ENCODE data around the gene CARS1.

The CARS1 gene

GRCh38 chr11:3010521-3011275 lies 46.5 kb downstream of the CARS1 start:
- TF ChIP-seq, protein P1, sequence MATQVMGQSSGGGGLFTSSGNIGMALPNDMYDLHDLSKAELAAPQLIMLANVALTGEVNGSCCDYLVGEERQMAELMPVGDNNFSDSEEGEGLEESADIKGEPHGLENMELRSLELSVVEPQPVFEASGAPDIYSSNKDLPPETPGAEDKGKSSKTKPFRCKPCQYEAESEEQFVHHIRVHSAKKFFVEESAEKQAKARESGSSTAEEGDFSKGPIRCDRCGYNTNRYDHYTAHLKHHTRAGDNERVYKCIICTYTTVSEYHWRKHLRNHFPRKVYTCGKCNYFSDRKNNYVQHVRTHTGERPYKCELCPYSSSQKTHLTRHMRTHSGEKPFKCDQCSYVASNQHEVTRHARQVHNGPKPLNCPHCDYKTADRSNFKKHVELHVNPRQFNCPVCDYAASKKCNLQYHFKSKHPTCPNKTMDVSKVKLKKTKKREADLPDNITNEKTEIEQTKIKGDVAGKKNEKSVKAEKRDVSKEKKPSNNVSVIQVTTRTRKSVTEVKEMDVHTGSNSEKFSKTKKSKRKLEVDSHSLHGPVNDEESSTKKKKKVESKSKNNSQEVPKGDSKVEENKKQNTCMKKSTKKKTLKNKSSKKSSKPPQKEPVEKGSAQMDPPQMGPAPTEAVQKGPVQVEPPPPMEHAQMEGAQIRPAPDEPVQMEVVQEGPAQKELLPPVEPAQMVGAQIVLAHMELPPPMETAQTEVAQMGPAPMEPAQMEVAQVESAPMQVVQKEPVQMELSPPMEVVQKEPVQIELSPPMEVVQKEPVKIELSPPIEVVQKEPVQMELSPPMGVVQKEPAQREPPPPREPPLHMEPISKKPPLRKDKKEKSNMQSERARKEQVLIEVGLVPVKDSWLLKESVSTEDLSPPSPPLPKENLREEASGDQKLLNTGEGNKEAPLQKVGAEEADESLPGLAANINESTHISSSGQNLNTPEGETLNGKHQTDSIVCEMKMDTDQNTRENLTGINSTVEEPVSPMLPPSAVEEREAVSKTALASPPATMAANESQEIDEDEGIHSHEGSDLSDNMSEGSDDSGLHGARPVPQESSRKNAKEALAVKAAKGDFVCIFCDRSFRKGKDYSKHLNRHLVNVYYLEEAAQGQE (IDR thresholded peaks at IDR 0.05; ENCODE audit: insufficient read depth in 1 of 2, low read depth in 2 of 2, low read length in 2 of 2) = no peak
- TF ChIP-seq TAF1 (IDR thresholded peaks at IDR 0.05; ENCODE audit: borderline replicate concordance, insufficient read depth, low read length) (no peak), FOXP2 (optimal IDR thresholded peaks at IDR 0.05; ENCODE audit: borderline replicate concordance, extremely low read depth, extremely low read length, insufficient read depth) (no peak), SIN3A (IDR thresholded peaks at IDR 0.05; ENCODE audit: borderline replicate concordance, insufficient read depth, low read length) (no peak), POLR2AphosphoS5 (IDR thresholded peaks at IDR 0.05; ENCODE audit: low read depth, low read length) (no peak)

GRCh38 chr11:3010004-3010403 lies 47.2 kb downstream of the CARS1 start:
- TF ChIP-seq POLR2AphosphoS5 (IDR thresholded peaks at IDR 0.05; ENCODE audit: low read depth, low read length) (no peak; the same call in 1 of the 2 replicates), SIN3A (IDR thresholded peaks at IDR 0.05; ENCODE audit: borderline replicate concordance, insufficient read depth, low read length) (no peak), TAF1 (IDR thresholded peaks at IDR 0.05; ENCODE audit: borderline replicate concordance, insufficient read depth, low read length) (no peak), FOXP2 (optimal IDR thresholded peaks at IDR 0.05; ENCODE audit: borderline replicate concordance, extremely low read depth, extremely low read length, insufficient read depth) (no peak)
- TF ChIP-seq, protein P1 (IDR thresholded peaks at IDR 0.05; ENCODE audit: insufficient read depth in 1 of 2, low read depth in 2 of 2, low read length in 2 of 2) = no peak

DNA sequence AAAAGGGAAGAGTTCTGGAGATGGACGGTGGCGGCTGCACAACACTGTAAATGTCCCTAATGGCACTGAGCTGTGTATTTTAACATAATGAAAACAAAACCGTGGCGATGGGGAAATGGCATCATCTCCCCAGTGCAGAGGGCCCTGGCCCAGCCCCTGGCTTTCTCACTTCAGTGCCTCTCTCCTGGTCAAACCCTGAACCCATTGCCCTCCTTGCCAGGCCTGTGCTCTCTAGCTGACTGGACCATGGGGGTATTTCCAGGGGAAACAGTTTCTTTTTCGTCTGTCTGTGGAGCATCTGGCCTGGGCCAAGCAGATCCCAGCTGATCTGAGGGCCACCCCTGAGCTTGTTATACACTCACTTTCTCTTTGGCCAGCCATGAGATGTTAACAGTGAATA lies 47.7 kb downstream of the CARS1 start:
- no peak for TF ChIP-seq FOXP2 (optimal IDR thresholded peaks at IDR 0.05; ENCODE audit: borderline replicate concordance, extremely low read depth, extremely low read length, insufficient read depth)
- no peak for TF ChIP-seq SIN3A (IDR thresholded peaks at IDR 0.05; ENCODE audit: borderline replicate concordance, insufficient read depth, low read length)
- no peak for TF ChIP-seq POLR2AphosphoS5 (IDR thresholded peaks at IDR 0.05; ENCODE audit: low read depth, low read length)
- TF ChIP-seq TAF1 (IDR thresholded peaks at IDR 0.05; ENCODE audit: borderline replicate concordance, insufficient read depth, low read length) = no peak
- TF ChIP-seq, protein P1 (IDR thresholded peaks at IDR 0.05; ENCODE audit: insufficient read depth in 1 of 2, low read depth in 2 of 2, low read length in 2 of 2) = no peak

DNA sequence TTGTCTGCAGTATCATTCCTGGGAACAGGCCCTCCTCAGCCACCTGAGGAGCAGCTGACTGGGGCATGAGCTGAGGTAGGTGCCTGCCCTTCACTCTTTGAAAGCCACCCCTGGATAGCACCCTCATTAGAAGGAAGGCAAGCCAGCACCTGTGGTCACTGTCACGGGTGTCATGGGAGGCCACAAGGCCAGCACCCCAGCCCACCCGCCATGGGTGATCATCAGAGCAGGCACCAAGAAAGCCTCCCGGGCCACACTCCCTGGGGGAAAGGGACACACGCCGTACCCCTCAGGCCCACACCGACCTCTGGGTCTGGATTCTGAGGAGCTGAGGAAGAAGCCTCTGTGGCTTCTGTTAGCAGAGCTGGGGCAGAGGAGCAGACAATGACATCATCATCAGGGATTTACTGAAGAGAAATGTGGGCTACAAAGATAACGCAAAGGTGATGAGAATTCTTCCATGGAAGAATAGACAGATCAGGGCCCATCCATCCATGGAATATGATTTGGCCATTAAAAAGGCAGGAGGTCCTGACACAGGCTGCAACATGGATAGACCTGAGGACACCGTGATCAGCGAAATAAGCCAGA lies 48.4 kb downstream of the CARS1 start:
- no peak for TF ChIP-seq TAF1 (IDR thresholded peaks at IDR 0.05; ENCODE audit: borderline replicate concordance, insufficient read depth, low read length)
- TF ChIP-seq POLR2AphosphoS5 (IDR thresholded peaks at IDR 0.05; ENCODE audit: low read depth, low read length) = no peak
- TF ChIP-seq SIN3A (IDR thresholded peaks at IDR 0.05; ENCODE audit: borderline replicate concordance, insufficient read depth, low read length) = no peak
- TF ChIP-seq FOXP2 (optimal IDR thresholded peaks at IDR 0.05; ENCODE audit: borderline replicate concordance, extremely low read depth, extremely low read length, insufficient read depth) = no peak
- TF ChIP-seq, protein P1 (IDR thresholded peaks at IDR 0.05; ENCODE audit: insufficient read depth in 1 of 2, low read depth in 2 of 2, low read length in 2 of 2) = no peak
